ENCODE results near the gene LEAP2.

- TF ChIP-seq CTCF (IDR thresholded peaks at IDR 0.05) (no peak), POLR2A (IDR thresholded peaks at IDR 0.05) (no peak)
These were observed 45.4 kb upstream of the LEAP2 start for GRCh38 chr5:132827943-132828673.
